ENCODE measurements around the gene DYNAP.

GRCh38 chr18:54561706-54562267 lies 29.3 kb upstream of the DYNAP start:
- TF ChIP-seq CTCF (conservative IDR thresholded peaks at IDR 0.05; ENCODE audit: low read depth, low read length) = no peak
- TF ChIP-seq EZH2phosphoT487 (IDR thresholded peaks at IDR 0.05; ENCODE audit: borderline replicate concordance, low read length) = no peak
- TF ChIP-seq EZH2 (IDR thresholded peaks at IDR 0.05; ENCODE audit: low read length, unreplicated experiment) = no peak

Measured in PC-3 (cell line).